GM04503 (cell line): Measurements from ENCODE around the gene ZBTB34.

ENCODE experiments used
- DNase-seq: peaks from one replicate; pipeline ENCODE4 v3.0.0-alpha.2; 2012; ENCODE audit warnings: low read depth

Gene ZBTB34

GRCh38 chr9:126919193-126919592, 58.8 kb downstream of the ZBTB34 start:
- DNase-seq = no peak

GRCh38 chr9:126925876-126926275, 65.4 kb downstream of the ZBTB34 start:
- no peak for DNase-seq

GRCh38 chr9:126926364-126926763, 65.9 kb downstream of the ZBTB34 start:
- DNase-seq = no peak

- DNase-seq = no peak
These were observed 67.0 kb downstream of the ZBTB34 start for GRCh38 chr9:126927419-126927818.

- DNase-seq = no peak
These were observed 72.5 kb downstream of the ZBTB34 start for GRCh38 chr9:126932871-126933321.

GRCh38 chr9:126933334-126933980, 73.0 kb downstream of the ZBTB34 start:
- DNase-seq = no peak

GRCh38 chr9:126934441-126934840, 74.0 kb downstream of the ZBTB34 start:
- no peak for DNase-seq
